Upper lobe of right lung (tissue), 1 donor: Measurements from ENCODE around the gene RPTOR. TPM values are rescaled to one million over a fixed set of nuclear protein-coding genes. Genes with fewer than 3 reads are reported as not detected.

Experiments used
- ATAC-seq: fragments of 200-7000 bp; cut with Tn5 transposase; one replicate; pipeline ENCODE4 v1.9.1; 2020; ENCODE audit warnings: mild to moderate bottlenecking, moderate library complexity
- DNase-seq: peaks from one replicate; pipeline ENCODE4 v3.0.0-alpha.2; 2020
- H3K27ac ChIP-seq: fragments of 200-600 bp; one replicate; pipeline ENCODE4 v1.8.0; 2022
- H3K27me3 ChIP-seq: fragments of 200-600 bp; one replicate; pipeline ENCODE4 v1.8.0; 2022; ENCODE audit warnings: mild to moderate bottlenecking
- H3K36me3 ChIP-seq: fragments of 200-600 bp; one replicate; pipeline ENCODE4 v1.8.0; 2022
- H3K4me1 ChIP-seq: fragments of 200-600 bp; one replicate; pipeline ENCODE4 v1.8.0; 2022
- H3K4me3 ChIP-seq: fragments of 200-600 bp; one replicate; pipeline ENCODE4 v1.8.0; 2022; ENCODE audit warnings: mild to moderate bottlenecking
- H3K9me3 ChIP-seq: fragments of 200-600 bp; one replicate; pipeline ENCODE4 v1.8.0; 2022
- CTCF ChIP-seq: fragments of 200-600 bp; IDR thresholded peaks from one replicate; pipeline ENCODE4 v1.8.0; 2022; ENCODE audit warnings: antibody characterized with exemption
- intact Hi-C: fragments of 100-400 bp; cut with DNase I; formaldehyde crosslinking; loops from one replicate; pipeline ENCODE4 v1.11.0; 2022
- total RNA-seq: library from RNA; stranded (reverse); fragmentation: NEBNext Ultra II Directional; extraction: Animal tissue kit (Norgen Biotek cat#: 25700); gene quantifications from one replicate; pipeline ENCODE4 v1.2.1, GENCODE V29; 2021
- donor health status: DM: no; HTN: yes; CAD: no; lungs with severe emphysema.

Gene RPTOR
- total RNA-seq, 1 donor from 2014 or later = 35.4 TPM

GRCh38 chr17:80838311-80839025, 293.8 kb downstream of the RPTOR start:
- Histone ChIP-seq H3K9me3 (no peaks in the 10 kb centered on the region), H3K4me3 (no peak overlapping the region), H3K27ac (no peak overlapping the region), H3K36me3 (no peaks in the 10 kb centered on the region), H3K4me1 (peaks cover 2% of the 10 kb centered on the region), H3K27me3 (no peaks in the 10 kb centered on the region)
- ATAC-seq (no peak), DNase-seq (no peak)
- TF ChIP-seq CTCF = no peak
- intact Hi-C loops = no loop called here

- H3K4me3 ChIP-seq = no peak overlapping the region
- no peaks in the 10 kb centered on the region for H3K4me1 ChIP-seq
- no peaks in the 10 kb centered on the region for H3K9me3 ChIP-seq
- DNase-seq (no peak), ATAC-seq (no peak)
- no peak for TF ChIP-seq CTCF
- H3K27me3 ChIP-seq = no peaks in the 10 kb centered on the region
- no peaks in the 10 kb centered on the region for H3K36me3 ChIP-seq
- H3K27ac ChIP-seq = no peak overlapping the region
- intact Hi-C loops = no loop called here
These were observed 294.3 kb downstream of the RPTOR start for GRCh38 chr17:80839026-80839345.

GRCh38 chr17:80839511-80839941, 294.9 kb downstream of the RPTOR start:
- no peak for TF ChIP-seq CTCF
- DNase-seq (no peak), ATAC-seq (no peak)
- Histone ChIP-seq H3K4me1 (no peaks in the 10 kb centered on the region), H3K27me3 (no peaks in the 10 kb centered on the region), H3K4me3 (no peak overlapping the region), H3K9me3 (no peaks in the 10 kb centered on the region), H3K36me3 (no peaks in the 10 kb centered on the region), H3K27ac (no peak overlapping the region)
- intact Hi-C loops = no loop called here

- no peak for ATAC-seq
- Histone ChIP-seq H3K4me1 (no peaks in the 10 kb centered on the region), H3K36me3 (no peaks in the 10 kb centered on the region), H3K27me3 (no peaks in the 10 kb centered on the region), H3K27ac (no peak overlapping the region), H3K4me3 (no peak overlapping the region), H3K9me3 (no peaks in the 10 kb centered on the region)
- no peak for TF ChIP-seq CTCF
- intact Hi-C loops = no loop called here
- no peak for DNase-seq
These were observed 295.3 kb downstream of the RPTOR start for GRCh38 chr17:80839970-80840369.

- no peak for ATAC-seq
- peaks cover 10% of the 10 kb centered on the region for H3K36me3 ChIP-seq
- H3K4me3 ChIP-seq = no peak overlapping the region
- H3K4me1 ChIP-seq = no peaks in the 10 kb centered on the region
- H3K27ac ChIP-seq = no peak overlapping the region
- no peaks in the 10 kb centered on the region for H3K27me3 ChIP-seq
- TF ChIP-seq CTCF = no peak
- intact Hi-C loops = no loop called here
- no peak for DNase-seq
- no peaks in the 10 kb centered on the region for H3K9me3 ChIP-seq
These were observed 297.9 kb downstream of the RPTOR start for GRCh38 chr17:80842456-80843013.
